ENCODE data around the gene ST8SIA3. TPM values are rescaled to one million over a fixed set of nuclear protein-coding genes. Genes with fewer than 3 reads are reported as not detected.

Gene ST8SIA3
- total and polyA plus RNA-seq, 2 donors (not counting 3 experiments of a cell fraction or from before 2014, with no cell fraction given), result not detected

DNA sequence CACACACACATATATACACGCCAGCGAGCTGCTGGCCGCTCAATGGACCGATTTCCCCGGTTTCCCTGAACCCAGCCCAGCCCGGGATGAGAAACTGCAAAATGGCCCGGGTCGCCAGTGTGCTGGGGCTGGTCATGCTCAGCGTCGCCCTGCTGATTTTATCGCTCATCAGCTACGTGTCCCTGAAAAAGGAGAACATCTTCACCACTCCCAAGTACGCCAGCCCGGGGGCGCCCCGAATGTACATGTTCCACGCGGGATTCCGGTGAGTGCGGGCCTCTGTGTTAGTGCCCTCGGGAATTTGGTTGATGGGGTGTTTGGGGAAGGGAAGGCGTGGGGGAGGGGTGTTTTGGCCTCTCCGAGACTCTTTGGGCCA lies 392 bp downstream of the ST8SIA3 start:
- TF ChIP-seq, protein P1, sequence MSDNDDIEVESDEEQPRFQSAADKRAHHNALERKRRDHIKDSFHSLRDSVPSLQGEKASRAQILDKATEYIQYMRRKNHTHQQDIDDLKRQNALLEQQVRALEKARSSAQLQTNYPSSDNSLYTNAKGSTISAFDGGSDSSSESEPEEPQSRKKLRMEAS (IDR thresholded peaks at IDR 0.05; ENCODE audit: insufficient read depth, insufficient read length), result no peak
- TF ChIP-seq, protein P2, sequence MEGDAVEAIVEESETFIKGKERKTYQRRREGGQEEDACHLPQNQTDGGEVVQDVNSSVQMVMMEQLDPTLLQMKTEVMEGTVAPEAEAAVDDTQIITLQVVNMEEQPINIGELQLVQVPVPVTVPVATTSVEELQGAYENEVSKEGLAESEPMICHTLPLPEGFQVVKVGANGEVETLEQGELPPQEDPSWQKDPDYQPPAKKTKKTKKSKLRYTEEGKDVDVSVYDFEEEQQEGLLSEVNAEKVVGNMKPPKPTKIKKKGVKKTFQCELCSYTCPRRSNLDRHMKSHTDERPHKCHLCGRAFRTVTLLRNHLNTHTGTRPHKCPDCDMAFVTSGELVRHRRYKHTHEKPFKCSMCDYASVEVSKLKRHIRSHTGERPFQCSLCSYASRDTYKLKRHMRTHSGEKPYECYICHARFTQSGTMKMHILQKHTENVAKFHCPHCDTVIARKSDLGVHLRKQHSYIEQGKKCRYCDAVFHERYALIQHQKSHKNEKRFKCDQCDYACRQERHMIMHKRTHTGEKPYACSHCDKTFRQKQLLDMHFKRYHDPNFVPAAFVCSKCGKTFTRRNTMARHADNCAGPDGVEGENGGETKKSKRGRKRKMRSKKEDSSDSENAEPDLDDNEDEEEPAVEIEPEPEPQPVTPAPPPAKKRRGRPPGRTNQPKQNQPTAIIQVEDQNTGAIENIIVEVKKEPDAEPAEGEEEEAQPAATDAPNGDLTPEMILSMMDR (IDR thresholded peaks at IDR 0.05; ENCODE audit: extremely low read depth in 1 of 2, insufficient read depth in 1 of 2, low read depth in 1 of 2, low read length in 2 of 2), result no peak
- TF ChIP-seq GATA2 (IDR thresholded peaks at IDR 0.05; ENCODE audit: insufficient read depth, insufficient read length, low read depth, low read length), result no peak
- no peak for TF ChIP-seq POLR2AphosphoS5 (IDR thresholded peaks at IDR 0.05; ENCODE audit: insufficient read depth, low read depth, low read length)
- no peak for TF ChIP-seq FOS (IDR thresholded peaks at IDR 0.05; ENCODE audit: borderline replicate concordance, insufficient read depth, low read length)
- no peak for TF ChIP-seq POLR2A (IDR thresholded peaks at IDR 0.05; ENCODE audit: low read depth, low read length)
- no peak for TF ChIP-seq JUN (IDR thresholded peaks at IDR 0.05; ENCODE audit: borderline replicate concordance, insufficient read depth, insufficient read length, low read depth)
- TF ChIP-seq EZH2 (IDR thresholded peaks at IDR 0.05; ENCODE audit: borderline replicate concordance, low read depth, low read length, severe bottlenecking), result no peak
- no peak for TF ChIP-seq MYC (IDR thresholded peaks at IDR 0.05; ENCODE audit: low read depth, low read length)
- no peak overlapping the region for H3K27ac ChIP-seq (ENCODE audit: insufficient read depth, low read depth, low read length)
- H3K27me3 ChIP-seq (ENCODE audit: control insufficient read depth in 2 of 2, insufficient read depth in 2 of 2, low read length in 2 of 2), result peaks cover 26 to 27% of the 10 kb centered on the region in 2 experiments
- ChIA-PET CTCF (no interaction called here), POLR2A (no interaction called here)
- FAIRE-seq (no peak), DNase-seq (ENCODE audit: low read depth, low spot score) (no peak)
- H2AFZ ChIP-seq (ENCODE audit: low read depth, low read length), result no peak overlapping the region
- dilution Hi-C loops (cut with MboI; ENCODE audit: extremely low pct_ligation_motif_present, low sequenced_read_pairs) (no loop called here), intact Hi-C loops (cut with micrococcal nuclease) (loop anchor here (5.0 to 10.0 kb wide), 2 partner anchors 85 to 248 kb away; partner anchors contain the start of gene ONECUT2)
- no peaks in the 10 kb centered on the region for H4K20me1 ChIP-seq (replicated peaks; ENCODE audit: control insufficient read depth, extremely low read depth, insufficient read depth, low read length)
- H3K79me2 ChIP-seq (ENCODE audit: control insufficient read depth, insufficient read depth, low read length), result no peaks in the 10 kb centered on the region
- H3K36me3 ChIP-seq (ENCODE audit: control insufficient read depth in 2 of 2, extremely low read depth in 1 of 2, insufficient read depth in 2 of 2, low read length in 2 of 2), result no peaks in the 10 kb centered on the region
- H3K9ac ChIP-seq (replicated peaks; ENCODE audit: extremely low read depth, insufficient read depth, low read length), result no peak overlapping the region
- no peaks in the 10 kb centered on the region for H3K9me3 ChIP-seq (replicated peaks; ENCODE audit: control insufficient read depth, insufficient read depth, low read length)
- no peak overlapping the region for H3K4me2 ChIP-seq (ENCODE audit: insufficient read depth, low read length)
- no peak overlapping the region for H3K4me3 ChIP-seq (replicated peaks in 1 of 3; ENCODE audit: insufficient read depth in 1 of 3, low read depth in 1 of 3, low read length in 3 of 3)
- H3K4me1 ChIP-seq (ENCODE audit: control insufficient read depth, extremely low read depth, insufficient read depth, low read length), result no peaks in the 10 kb centered on the region
- H3K9me1 ChIP-seq (replicated peaks; ENCODE audit: control insufficient read depth, extremely low read depth, insufficient read depth, low read length), result no peaks in the 10 kb centered on the region
- no TSS peak for BruUV-seq (replicated peaks)
